Bladder microvascular endothelial cell (primary cell): Measurements from ENCODE around the gene RNF222. TPM values are rescaled to one million over a fixed set of nuclear protein-coding genes. Genes with fewer than 3 reads are reported as not detected.

ENCODE experiments used
- total RNA-seq: library from RNA; depleted of rRNA; stranded (reverse); fragments of >200 nt; gene quantifications from 2 replicates; pipeline ENCODE4 v1.2.3, GENCODE V29; 2014

RNF222 gene
- under 0.01 TPM in 1 of 2 replicates, not detected in the other for total RNA-seq

GRCh38 chr17:8397636-8398035 is at the start of gene RNF222:
RNF222 (minus strand) TSS chr17:8397827; CDS start chr17:8393461, 4,366 bp downstream.

GRCh38 chr17:8435245-8436168 is 37.9 kb upstream of the RNF222 start, which contains the start of gene NDEL1:
NDEL1 (plus strand) TSS chr17:8435884; CDS start chr17:8444272, 8,388 bp downstream.

GRCh38 chr17:8383143-8383822 is 14.3 kb downstream of the RNF222 start, which contains the start of gene RPL26:
RPL26 (minus strand) TSS chr17:8383193; CDS start chr17:8382310, 883 bp downstream.

GRCh38 chr17:8376271-8377067 is 21.2 kb downstream of the RNF222 start, which contains the start of gene KRABD2:
KRABD2 (minus strand) TSS chr17:8376704.

Other genes with a start within 250 kb of the RNF222 start
- 9.1 and 17.7 TPM in 2 replicates for gene PER1, start 245.4 kb downstream of the RNF222 start, total RNA-seq
- 4.9 and 5.3 TPM in 2 replicates for gene VAMP2, start 234.9 kb downstream of the RNF222 start, total RNA-seq
- gene TMEM107, start 221.4 kb downstream of the RNF222 start, total RNA-seq: 13.4 and 22.3 TPM in 2 replicates
- gene BORCS6, start 207.6 kb downstream of the RNF222 start, total RNA-seq: 9.3 and 10.8 TPM in 2 replicates
- gene AURKB, start 187.3 kb downstream of the RNF222 start, total RNA-seq: 23.2 and 37.6 TPM in 2 replicates
- 5.3 and 14.3 TPM in 2 replicates for gene CTC1, start 149.8 kb downstream of the RNF222 start, total RNA-seq
- 18.9 and 28.9 TPM in 2 replicates for gene PFAS, start 148.5 kb downstream of the RNF222 start, total RNA-seq
- 7.8 and 8.8 TPM in 2 replicates for gene RANGRF, start 109.2 kb downstream of the RNF222 start, total RNA-seq
- gene SLC25A35, start 102.4 kb downstream of the RNF222 start, total RNA-seq: 0.32 and 0.94 TPM in 2 replicates
- gene ARHGEF15, start 87.6 kb downstream of the RNF222 start, total RNA-seq: 29.5 and 30.0 TPM in 2 replicates
- gene ODF4, start 58.0 kb downstream of the RNF222 start, total RNA-seq: not detected in 2 replicates
- 2,945 and 3,888 TPM in 2 replicates for gene RPL26, start 14.6 kb downstream of the RNF222 start, total RNA-seq
- gene NDEL1, start 38.1 kb upstream of the RNF222 start, total RNA-seq: 23.0 and 54.9 TPM in 2 replicates
- 120 and 416 TPM in 2 replicates for gene MYH10, start 232.9 kb upstream of the RNF222 start, total RNA-seq